Measurements from ENCODE around the gene CNTNAP2. TPM values are rescaled to one million over a fixed set of nuclear protein-coding genes. Genes with fewer than 3 reads are reported as not detected.

Gene CNTNAP2
- total and polyA plus RNA-seq, 2 of the 8 experiments (the other 6 are each of a cell fraction or from before 2014, with no cell fraction given) = 27.9 to 71.0 TPM

- TF ChIP-seq CHD7 (IDR thresholded peaks at IDR 0.05; ENCODE audit: insufficient replicate concordance, low read length) (no peak), JUN (IDR thresholded peaks at IDR 0.05; ENCODE audit: low read depth, low read length) (no peak), CHD1 (IDR thresholded peaks at IDR 0.05; ENCODE audit: low read depth, low read length) (no peak), TBP (IDR thresholded peaks at IDR 0.05; ENCODE audit: low read depth, low read length) (no peak), EZH2 (IDR thresholded peaks at IDR 0.05; ENCODE audit: low read depth, low read length, severe bottlenecking) (no peak), EGR1 (IDR thresholded peaks at IDR 0.05; ENCODE audit: borderline replicate concordance, low read depth, low read length) (no peak), SIN3A (conservative IDR thresholded peaks at IDR 0.05 in 1 of 2, IDR thresholded peaks at IDR 0.05 in 1 of 2; ENCODE audit: low read depth in 1 of 2, low read length in 2 of 2) (no peak), TCF12 (IDR thresholded peaks at IDR 0.05; ENCODE audit: low read depth, low read length) (no peak), POU5F1 (IDR thresholded peaks at IDR 0.05; ENCODE audit: low read depth, low read length) (no peak), POLR2AphosphoS5 (IDR thresholded peaks at IDR 0.05; ENCODE audit: low read depth, low read length) (no peak), RNF2 (IDR thresholded peaks at IDR 0.05; ENCODE audit: borderline replicate concordance, low read depth, low read length, missing control alignments, poor library complexity, severe bottlenecking) (no peak), PHF8 (conservative IDR thresholded peaks at IDR 0.05; ENCODE audit: low read depth, low read length) (no peak)
Measured at GRCh38 chr7:147477526-147477925, 1360.9 kb downstream of the CNTNAP2 start (continued).
